Activated CD4-positive, alpha-beta T cell treated with anti-CD3 and anti-CD28 coated beads, Interleukin-2, amount 50 U/mL, for 4 hours (primary cell): Measurements from ENCODE around the gene OTOA.
"Not testable (repeated sequence)": the region's sequence is repeated elsewhere in the genome, so short reads cannot be mapped to it uniquely, and the experiment has no call there.

ENCODE experiments used
- DNase-seq, 2 experiments: peaks; one replicate each; pipeline ENCODE4 v3.0.0-alpha.2; 2020

The OTOA gene

GRCh38 chr16:21727344-21727743 lies 63.6 kb downstream of the OTOA start:
- DNase-seq: no peak

- not testable (repeated sequence) for DNase-seq
Observed at GRCh38 chr16:21731233-21731632, 67.5 kb downstream of the OTOA start.

GRCh38 chr16:21740637-21741036 lies 76.9 kb downstream of the OTOA start:
- not testable (repeated sequence) for DNase-seq

GRCh38 chr16:21756192-21757079 lies 92.7 kb downstream of the OTOA start:
- DNase-seq: not testable (repeated sequence)

GRCh38 chr16:21757080-21757671 lies 93.4 kb downstream of the OTOA start:
- not testable (repeated sequence) for DNase-seq

GRCh38 chr16:21768280-21768679 lies 104.5 kb downstream of the OTOA start:
- DNase-seq: not testable (repeated sequence)

- DNase-seq: not testable (repeated sequence)
Observed at GRCh38 chr16:21768810-21769209, 105.0 kb downstream of the OTOA start.

- not testable (repeated sequence) for DNase-seq
Observed at GRCh38 chr16:21769284-21769683, 105.5 kb downstream of the OTOA start.

- not testable (repeated sequence) for DNase-seq
Observed at GRCh38 chr16:21770584-21770983, 106.8 kb downstream of the OTOA start.

GRCh38 chr16:21772547-21773206 lies 108.9 kb downstream of the OTOA start:
- DNase-seq: not testable (repeated sequence)

GRCh38 chr16:21773207-21773553 lies 109.4 kb downstream of the OTOA start:
- not testable (repeated sequence) for DNase-seq

- DNase-seq: not testable (repeated sequence)
Observed at GRCh38 chr16:21780525-21780924, 116.8 kb downstream of the OTOA start.

GRCh38 chr16:21790506-21790905 lies 126.7 kb downstream of the OTOA start:
- DNase-seq: not testable (repeated sequence)

- DNase-seq: not testable (repeated sequence)
Observed at GRCh38 chr16:21793310-21793709, 129.5 kb downstream of the OTOA start.

- DNase-seq: not testable (repeated sequence)
Observed at GRCh38 chr16:21798601-21799000, 134.8 kb downstream of the OTOA start.

- DNase-seq: peak in 1 of 2 experiments; percentile 6
Observed at GRCh38 chr16:21801538-21802374, 138.0 kb downstream of the OTOA start.

GRCh38 chr16:21802375-21802663 lies 138.6 kb downstream of the OTOA start:
- DNase-seq: not testable (repeated sequence)
